Esophagus muscularis mucosa (tissue), 4 donors: ENCODE results near the gene ANKRD35.

ENCODE experiments used
- EP300 ChIP-seq: sonication (generic); formaldehyde crosslinking; IDR thresholded peaks from one replicate; pipeline ENCODE4 v1.6.1; 2017; ENCODE audit warnings: antibody characterized with exemption
- POLR2A ChIP-seq: fragments of 450-650 bp; IDR thresholded peaks from one replicate; pipeline ENCODE4 v1.6.1; 2017; ENCODE audit warnings: antibody characterized with exemption, moderate library complexity, mild to moderate bottlenecking, low read depth
- TF ChIP-seq, protein P1 (sequence below), 3 experiments: fragments of 200-600 bp in 2 of 3; fragments of 450-650 bp in 1 of 3; sonication (generic) in 2 of 3; IDR thresholded peaks; one replicate each; pipeline ENCODE4 v1.5.1; 2017 to 2019; ENCODE audit warnings: antibody characterized with exemption in 3 of 3, mild to moderate bottlenecking in 2 of 3, moderate library complexity in 1 of 3

DNA sequence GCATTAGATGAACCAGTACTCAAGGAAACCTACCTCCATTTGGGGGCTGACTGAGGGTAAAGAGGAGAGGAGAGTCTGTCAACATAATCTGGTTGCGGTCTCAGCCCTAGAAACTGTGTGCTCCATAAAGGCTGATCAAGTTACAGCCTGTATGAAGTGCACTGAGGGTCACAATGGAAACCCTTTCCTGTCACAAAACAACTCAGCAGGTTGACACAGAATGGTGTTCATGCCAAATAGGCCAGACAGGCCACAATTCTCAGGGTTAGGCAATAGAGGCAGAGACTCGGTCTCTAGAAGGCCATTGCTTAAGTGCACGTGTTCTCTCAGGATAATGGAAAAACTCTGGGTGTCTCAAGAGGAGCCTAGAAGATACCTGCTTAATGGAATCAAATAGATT lies 4.1 kb upstream of the ANKRD35 start:
- TF ChIP-seq POLR2A (no peak), EP300 (no peak)
- TF ChIP-seq, protein P1, sequence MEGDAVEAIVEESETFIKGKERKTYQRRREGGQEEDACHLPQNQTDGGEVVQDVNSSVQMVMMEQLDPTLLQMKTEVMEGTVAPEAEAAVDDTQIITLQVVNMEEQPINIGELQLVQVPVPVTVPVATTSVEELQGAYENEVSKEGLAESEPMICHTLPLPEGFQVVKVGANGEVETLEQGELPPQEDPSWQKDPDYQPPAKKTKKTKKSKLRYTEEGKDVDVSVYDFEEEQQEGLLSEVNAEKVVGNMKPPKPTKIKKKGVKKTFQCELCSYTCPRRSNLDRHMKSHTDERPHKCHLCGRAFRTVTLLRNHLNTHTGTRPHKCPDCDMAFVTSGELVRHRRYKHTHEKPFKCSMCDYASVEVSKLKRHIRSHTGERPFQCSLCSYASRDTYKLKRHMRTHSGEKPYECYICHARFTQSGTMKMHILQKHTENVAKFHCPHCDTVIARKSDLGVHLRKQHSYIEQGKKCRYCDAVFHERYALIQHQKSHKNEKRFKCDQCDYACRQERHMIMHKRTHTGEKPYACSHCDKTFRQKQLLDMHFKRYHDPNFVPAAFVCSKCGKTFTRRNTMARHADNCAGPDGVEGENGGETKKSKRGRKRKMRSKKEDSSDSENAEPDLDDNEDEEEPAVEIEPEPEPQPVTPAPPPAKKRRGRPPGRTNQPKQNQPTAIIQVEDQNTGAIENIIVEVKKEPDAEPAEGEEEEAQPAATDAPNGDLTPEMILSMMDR (IDR thresholded peaks at IDR 0.05), result no peak
